Measurements from ENCODE around the gene PRKN.

The PRKN gene

DNA sequence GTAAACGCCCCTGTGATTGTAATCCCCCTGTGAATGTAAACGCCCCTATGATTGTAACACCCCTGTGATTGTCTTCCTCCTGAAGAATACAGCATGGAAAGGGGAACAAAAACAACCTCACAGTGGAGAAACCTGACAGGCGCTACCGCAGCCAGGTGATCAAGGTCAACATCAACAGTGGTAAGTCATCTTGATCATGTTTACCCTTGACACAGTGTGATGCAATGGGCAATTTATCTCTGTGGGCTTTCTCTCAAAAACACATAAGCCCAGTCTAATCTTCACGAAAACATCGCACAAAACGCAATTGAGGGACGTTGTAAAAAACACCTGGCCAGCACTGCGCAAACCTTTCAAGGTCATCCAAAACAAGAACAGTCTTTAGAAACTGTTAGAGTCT is 277.2 kb downstream of the PRKN start:
- no peak for DNase-seq (ENCODE audit: low read depth)

DNA sequence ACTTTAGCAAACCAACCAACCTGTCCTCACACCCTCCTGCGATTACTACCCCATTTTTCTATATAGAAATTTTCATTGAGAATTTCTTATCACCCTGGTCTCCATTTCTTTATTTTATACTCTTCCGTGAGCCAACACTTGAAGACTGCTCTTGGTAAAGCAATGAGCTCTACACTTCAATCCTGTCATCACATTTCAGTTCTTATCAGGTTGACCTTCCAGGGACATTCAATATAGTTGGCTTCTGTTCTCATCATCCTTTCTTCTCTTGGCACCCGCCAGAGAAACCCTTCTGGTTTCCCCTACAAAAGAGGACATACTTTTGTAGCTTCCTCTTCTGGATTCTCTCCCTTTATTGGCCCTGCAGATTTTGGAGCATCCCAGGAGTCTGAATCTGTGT is 279.3 kb downstream of the PRKN start:
- DNase-seq (ENCODE audit: low read depth), result no peak

DNA sequence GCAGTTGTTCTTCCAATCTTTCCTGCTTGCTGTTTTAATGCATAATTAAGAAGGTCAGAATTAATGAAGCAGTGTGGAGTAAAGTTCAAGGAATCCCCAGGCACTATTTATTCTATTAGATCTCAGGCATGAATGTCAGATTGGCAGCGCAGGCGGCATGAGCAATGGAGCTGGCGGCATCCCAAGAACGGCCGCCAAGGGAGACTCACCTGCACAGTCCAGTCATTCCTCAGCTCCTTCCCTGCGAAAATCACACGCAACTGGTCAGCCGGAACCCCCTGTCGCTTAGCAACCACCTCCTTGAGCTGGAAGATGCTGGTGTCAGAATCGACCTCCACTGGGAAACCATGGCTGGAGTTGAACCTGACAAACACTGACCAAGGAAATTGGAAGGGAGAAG is 284.5 kb downstream of the PRKN start:
- no peak for DNase-seq (ENCODE audit: low read depth)

DNA sequence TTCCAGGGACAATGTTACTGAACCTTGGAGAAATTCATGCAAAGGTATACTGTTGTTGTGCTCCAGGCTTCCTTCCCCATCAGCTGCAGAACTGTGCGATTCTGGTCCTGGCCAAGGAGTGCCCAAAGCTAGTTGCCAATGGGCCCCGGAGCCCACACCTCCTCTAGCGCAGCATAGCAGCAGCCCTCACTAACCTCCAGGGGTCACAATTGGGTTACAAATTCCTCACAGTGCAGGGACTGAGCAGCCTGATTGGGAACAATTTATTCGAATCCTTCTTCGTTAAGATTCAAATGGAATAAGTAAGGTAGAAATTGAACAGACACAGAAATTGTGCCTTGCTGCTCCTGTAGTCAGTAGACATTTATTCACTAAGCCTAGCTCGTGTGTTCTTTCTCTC is 284.9 kb downstream of the PRKN start:
- no peak for DNase-seq (ENCODE audit: low read depth)

DNA sequence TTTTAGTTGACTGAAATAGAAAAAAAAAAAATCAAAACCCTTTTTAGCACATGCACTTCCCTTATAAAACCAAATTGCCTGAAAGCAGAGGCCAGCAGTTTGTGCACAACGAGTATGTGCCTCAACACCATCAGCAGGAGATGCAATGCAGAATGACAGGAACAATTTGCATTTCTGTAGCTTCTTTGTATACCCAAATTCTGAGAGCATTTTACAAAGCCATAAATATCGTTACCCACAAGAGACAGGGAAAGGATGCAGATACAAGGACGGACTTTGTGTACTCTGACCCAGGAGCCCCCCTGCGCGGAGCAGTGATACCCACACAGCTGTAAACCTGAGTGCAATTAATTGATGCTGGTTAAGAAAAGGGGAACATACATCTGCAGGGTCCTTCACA is 285.6 kb downstream of the PRKN start:
- DNase-seq (ENCODE audit: low read depth), result no peak

DNA sequence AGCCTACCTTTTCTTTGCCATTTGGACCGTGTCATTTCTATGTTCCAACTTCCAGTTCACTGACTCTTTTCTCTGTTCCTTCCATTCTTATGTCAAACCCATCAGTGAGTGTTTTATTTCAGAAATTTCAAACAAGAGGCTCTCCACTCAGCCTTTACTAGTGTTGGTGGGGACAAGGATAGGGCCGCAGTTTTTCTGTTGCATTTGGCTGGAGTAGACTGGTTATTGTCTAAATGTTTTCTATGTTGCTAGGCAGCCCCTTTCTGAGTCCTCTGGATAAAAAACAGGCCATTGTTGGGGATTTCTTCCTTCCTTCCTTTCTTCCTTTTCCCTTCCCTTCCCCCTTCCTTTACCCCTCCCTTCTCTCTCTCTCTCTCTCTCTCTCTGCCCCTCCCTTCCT is 288.6 kb downstream of the PRKN start:
- DNase-seq (ENCODE audit: low read depth), result no peak

DNA sequence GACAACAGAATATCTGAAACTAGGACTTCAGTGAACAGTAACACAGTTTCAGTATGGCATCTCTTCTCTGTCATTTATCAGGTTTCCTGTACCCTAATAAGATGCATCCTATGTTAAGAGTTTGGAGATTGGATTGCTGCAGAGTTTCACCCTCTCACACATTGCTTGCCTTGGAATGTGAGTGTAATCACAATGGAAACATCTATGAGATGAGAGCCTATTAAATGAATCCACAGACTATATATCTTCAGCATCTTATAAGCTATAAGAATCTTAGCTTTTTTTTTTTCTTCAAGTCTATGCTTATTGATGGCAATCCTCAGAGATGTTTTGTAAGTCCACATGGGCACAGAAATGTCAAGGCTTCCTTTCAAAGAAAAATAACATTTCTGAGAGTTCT is 292.5 kb downstream of the PRKN start:
- no peak for DNase-seq (ENCODE audit: low read depth)

DNA sequence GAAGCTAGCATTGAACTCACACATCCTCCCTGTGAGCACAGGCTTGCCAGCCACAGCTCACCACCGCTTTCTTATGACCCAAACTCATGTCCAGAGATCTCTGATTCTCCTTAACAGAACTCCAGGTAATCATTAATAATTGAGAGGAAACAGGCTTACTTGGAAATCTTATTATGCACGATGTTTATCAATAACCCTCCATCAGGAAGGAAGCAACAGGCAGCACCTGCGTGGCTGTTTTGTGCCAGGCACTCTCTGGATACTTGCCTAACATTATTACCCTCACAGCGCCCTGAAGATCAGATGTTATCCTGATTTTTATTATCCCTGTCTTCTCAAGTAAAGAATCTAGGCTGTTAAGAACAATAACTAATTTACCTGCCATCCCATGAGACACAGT is 306.6 kb downstream of the PRKN start:
- no peak for DNase-seq (ENCODE audit: low read depth)

DNA sequence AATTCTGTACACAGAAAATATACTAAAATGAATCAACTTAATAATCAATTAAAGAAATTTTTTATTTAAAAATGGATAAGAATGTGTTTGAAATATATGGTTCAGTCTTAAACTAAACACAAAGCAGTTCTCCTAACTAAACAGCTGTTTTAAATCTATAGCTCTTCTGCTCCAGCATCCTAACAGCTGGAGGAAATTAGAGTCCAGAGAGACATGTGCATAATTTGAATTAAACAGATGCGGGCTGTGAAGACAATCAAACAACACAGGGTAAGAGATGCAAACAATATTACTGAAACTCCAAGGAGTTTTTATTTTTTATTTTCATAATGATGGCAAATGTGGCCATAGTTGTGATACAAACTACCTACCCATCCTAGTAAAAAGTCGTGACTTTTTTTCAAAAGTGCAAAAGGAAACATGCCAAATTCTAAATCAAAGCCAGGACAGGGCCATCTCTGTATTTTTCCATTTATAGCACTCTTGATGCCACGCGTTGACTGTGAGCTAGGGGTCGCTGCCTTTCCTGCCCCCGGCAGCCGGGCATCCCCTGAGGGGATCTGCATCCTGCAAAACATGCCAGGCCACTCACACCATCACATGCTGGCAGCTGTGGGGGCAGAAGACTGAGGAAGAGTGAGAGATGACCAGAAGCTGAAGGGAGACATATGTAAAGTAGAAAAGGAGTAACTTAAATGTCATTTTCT is 310.6 kb downstream of the PRKN start:
- DNase-seq (ENCODE audit: low read depth), result peak; percentile 23

DNA sequence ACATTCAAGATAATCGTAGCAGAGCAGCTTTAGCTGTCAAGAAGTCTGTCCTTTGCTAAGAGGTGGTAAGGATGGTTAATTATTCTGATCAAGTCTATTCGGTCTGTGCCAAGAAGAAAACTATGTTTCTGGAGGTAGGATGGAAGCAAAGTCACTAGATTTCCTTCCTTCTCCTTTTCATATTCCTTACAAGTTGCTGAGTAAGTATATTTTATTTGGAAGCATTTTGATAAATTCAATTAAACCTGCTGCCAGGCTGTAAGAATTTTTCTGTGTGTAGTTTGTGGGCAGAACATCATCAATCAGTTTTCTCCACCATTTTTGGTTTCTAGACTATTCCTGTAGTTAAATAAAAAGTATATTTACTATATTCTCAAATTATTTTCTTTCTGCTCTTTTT is 311.3 kb downstream of the PRKN start:
- no peak for DNase-seq (ENCODE audit: low read depth)

DNA sequence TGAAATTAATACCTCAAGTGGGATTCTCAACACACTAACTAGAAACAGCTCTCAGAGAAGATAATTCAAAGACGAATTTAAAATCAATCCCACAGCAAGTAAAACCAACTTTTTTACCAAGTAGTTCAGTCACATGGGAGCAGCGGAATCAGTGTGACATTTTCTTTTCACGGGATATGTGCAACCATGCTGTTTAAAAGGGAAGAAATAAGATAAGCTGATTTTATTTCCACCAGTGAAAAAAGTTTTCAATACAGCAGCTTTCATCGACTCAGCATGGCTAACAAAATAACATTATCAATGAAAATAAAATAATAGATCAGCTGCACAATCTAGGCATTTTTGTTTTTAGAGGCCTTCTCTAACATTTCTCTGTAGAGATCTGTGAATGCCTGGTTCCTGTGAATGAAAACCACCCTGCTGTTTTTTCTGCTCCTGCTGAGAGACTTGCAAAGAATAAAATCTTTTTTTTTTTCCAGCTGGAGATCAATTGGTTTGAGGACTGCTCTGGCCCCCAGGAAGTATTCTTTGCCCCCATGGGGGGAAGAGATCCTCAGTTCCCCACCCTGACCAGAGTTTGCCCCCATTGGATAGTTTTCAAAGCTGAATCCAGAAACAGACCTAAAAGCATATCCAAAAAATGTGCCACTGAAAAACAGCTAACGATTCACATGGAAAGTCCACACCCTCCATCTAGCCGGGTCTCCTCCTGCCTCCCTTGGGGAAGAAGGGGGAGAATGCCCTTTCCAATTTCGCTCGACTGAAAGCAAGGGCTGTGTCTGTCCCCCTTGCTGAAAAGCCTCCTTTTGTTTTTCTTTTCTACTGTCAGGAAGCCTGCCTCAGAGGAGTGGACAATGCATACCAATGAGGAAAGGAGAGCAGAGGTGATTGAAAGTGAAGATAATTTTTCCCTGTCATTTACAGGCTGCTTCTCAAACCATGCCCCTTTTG is 317.6 kb downstream of the PRKN start:
- no peak for DNase-seq (ENCODE audit: low read depth)

DNA sequence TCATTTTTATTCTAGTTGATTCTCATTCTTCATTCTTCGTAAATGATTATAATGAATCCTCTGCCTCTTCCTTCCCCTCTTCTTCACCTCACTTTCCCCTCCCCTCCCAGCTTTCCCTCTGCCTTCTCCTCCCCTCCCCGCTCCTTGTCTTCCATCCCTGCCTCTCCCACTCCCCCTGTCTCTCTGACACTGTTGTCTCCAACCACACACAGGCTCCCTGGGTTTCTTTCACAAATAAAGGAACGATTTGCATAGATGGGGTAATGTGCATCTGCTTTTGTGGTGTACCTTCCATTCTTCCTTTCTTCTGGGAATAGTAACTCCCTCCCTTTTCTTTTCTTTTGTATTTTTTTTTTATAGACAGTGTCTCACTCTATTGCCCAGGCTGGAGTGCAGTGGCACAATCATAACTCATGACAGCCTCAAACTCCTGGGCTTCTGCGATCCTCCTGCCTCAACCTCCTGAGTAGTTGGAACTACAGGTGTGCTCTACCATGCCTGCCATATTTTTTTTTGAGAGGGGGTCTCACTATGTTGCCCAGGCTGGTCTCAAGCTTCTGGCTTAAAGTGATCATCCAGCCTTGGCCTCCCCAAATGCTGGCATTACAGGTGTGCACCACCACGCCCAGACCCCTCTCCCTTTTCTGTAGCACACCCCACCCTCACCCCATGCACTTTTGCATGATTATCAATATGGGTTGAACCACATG is 318.6 kb downstream of the PRKN start:
- DNase-seq (ENCODE audit: low read depth), result no peak

DNA sequence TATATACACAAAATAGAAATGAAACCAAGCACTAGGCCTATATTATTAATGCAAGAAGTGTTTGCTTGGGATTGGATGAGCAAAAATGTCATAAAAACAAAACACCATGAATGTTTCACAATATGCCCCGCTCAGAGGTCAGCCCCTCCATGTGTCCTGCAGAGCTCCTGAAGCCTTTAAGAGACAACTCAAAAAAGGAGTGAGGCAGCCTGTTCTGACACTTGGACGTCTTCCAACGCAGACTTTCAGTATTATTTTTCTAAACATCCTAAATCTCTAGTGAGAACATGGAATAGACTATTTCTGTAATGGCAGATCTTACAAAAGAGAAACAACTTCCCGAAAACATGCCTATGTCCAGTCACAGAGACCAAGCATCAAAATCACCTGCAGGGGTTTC is 322.6 kb downstream of the PRKN start:
- DNase-seq (ENCODE audit: low read depth), result peak; percentile 16

DNA sequence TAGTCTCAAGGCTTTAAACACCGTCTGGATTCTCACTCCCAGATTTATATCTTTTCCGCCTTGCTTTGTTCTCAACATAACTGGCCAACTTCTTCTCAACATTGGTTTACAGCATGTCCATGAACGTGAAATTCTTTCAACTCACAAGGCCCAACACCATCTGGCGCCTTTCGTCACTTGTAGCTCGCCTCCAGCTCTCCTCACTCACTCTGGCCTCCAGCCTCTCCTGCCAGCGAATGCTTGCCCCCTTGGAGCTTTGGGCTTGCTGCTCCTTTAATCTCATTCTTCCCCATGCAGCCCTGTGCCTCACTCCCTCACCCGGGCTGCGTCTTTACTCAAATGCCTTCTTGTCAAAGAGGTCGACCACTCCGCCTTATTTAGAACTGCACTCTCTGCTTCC is 324.5 kb downstream of the PRKN start:
- no peak for DNase-seq (ENCODE audit: low read depth)

DNA sequence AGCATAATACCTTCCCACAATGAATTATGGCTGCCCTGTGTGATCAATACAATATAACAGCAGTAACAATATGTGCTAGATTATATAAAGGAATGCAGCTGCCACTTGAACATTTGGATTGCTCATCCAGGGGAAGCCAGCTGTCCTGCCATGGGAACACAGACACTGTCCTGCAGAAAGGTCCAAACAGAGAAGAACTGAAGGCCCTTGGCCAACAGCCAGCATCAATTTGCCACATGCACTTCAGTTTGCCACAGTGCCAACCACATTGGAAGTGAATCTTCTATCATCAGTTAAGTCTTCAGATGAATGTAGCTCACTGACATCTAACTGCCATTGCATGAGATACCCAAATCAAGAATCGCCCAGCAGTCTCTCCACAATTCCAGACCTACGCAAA is 332.4 kb downstream of the PRKN start:
- DNase-seq (ENCODE audit: low read depth), result no peak

DNA sequence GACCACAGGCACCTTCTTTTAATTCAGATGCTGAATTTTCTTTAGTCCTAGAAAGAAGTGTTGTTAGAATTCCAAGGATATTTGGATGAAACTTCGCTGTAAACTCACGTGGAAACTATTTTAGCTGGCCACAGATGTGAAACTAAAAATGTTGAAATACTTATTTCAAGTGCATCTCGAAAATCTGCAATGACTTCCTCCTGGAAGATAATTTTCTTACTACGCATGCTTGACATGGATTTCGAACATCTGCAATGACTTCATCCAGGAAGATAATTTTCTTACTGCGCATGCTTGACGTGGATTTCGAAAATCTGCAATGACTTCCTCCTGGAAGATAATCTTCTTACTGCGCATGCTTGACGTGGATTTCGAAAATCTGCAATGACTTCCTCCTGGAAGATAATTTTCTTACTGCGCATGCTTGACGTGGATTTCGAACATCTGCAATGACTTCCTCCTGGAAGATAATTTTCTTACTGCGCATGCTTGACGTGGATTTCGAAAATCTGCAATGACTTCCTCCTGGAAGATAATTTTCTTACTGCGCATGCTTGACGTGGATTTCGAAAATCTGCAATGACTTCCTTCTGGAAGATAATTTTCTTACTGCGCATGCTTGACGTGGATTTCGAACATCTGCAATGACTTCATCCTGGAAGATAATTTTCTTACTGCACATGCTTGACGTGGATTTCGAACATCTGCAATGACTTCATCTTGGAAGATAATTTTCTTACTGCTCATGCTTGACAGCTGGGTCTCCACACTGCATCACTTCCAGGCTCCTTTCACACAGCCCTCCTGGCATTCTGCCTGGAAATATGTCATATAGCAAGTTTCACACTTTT is 336.4 kb downstream of the PRKN start:
- DNase-seq (ENCODE audit: low read depth), result peak; percentile 79

DNA sequence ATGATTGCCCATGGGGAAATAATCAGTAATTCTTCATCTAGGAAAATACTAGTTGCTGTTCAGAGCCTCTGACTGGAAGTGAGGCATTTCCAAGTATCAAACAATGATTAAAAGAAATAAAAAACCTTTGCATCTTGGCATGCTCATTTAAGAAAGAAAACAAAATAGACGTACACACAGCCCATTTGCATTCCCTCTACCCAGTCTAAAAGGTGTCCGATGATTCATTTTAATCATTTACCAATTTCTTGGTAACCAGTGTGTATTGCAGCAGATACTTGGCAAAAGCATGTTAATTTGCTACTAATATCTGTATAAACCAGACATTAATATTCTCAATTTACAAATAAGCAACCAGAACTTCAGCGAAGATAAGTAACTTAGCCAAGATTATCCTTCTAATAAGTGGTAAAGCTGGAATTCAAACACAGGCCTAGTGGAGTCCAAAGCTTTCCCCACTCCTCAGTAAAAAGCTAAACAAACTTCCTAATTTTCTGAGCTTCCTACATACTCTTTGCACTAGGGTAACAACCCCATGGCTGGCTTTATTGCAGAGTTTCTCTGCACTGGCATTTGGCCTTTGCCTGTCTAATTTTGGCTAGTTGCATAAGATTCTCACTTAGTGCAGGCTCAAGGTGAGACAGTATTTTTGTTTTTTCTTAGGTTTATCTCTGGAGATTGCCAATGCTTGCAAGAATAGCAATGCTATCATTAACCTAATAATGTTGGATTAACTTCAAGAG is 338.1 kb downstream of the PRKN start:
- no peak for DNase-seq (ENCODE audit: low read depth)

DNA sequence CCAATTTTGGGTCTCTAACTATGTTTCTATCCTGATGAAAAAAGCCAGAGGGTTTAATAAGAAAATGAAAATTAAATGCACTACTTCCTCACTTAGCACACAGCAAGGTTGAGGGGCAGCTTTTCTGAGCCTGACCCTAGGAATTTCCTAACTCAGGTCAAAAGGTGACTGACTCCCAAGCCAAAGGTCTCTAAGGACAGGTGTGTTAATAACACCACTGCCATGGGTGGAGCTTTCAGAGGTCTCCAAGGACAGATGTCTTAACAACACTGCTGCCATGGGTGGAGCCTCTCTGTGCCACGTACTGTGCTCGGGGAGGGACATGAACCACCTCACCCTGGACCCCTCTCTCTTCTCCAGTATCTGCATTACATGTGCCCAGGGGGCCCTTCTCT is 339.2 kb downstream of the PRKN start:
- DNase-seq (ENCODE audit: low read depth), result no peak

DNA sequence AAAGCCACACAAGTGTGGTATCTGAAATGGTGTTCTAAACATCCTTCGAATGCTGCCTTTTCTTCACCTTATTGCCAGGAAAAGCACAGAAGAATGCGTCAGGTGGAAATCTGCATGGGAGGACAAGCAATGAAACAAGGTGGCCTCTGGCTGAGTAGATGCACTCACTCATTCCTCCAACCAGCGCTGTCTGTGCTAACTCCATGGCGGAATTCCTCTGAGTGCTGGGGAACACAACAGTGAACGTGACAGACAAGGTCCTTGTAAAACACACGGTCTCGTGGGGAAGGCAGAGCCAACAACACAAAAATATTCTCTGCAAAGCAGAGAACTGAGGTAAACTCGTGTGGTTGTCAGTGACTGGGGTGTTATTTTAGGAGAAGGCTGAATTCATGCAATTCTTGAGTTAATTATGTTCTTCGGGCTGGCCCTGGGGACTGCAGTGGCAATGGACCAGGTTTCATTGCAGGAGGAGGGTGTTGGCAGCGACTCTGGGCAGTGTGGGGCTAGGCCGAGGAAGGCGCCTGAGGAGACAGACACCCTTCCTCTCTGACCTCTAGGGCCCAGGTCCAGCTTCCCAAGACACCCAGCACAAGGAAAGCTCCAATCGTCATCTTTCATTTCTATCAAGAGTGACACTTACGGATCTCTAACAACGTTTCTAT is 339.7 kb downstream of the PRKN start:
- DNase-seq (ENCODE audit: low read depth), result no peak

DNA sequence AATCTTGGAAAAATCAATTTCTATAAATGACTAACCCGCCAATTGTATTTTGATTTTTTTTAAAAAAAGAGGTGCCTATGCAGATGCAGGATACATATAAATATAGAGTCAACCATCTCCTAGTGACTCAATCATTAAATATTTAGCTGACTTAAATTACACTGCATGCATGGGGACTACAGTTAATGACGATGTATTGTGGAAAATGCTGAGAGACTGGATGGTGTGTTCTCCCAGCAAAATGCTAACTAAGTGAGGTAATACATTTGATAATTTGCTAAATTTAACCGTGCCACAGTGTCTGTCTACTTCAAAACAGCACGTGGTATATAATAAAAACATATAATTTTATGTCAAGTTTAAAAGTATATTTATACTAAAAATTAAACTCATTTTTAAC is 341.6 kb downstream of the PRKN start:
- DNase-seq (ENCODE audit: low read depth), result no peak

All from fibroblast of the conjunctiva (primary cell).